GM13976 (cell line): Measurements from ENCODE around the gene PEX5L.

Experiments
- DNase-seq: peaks from one replicate; pipeline ENCODE4 v3.0.0; 2012; ENCODE audit warnings: low spot score
- in situ Hi-C: fragments of 300-500 bp; cut with MboI; formaldehyde crosslinking; loops from one replicate; pipeline ENCODE4 v1.12.0; 2022; ENCODE audit warnings: low sequenced_read_pairs, mixed read lengths, inconsistent platforms; ENCODE audit not compliant: unreplicated experiment
- TF ChIP-seq, protein P1 (sequence below): IDR thresholded peaks from 2 replicates; pipeline ENCODE4 v1.5.1; 2012; ENCODE audit warnings: borderline replicate concordance, mild to moderate bottlenecking; ENCODE audit not compliant: insufficient read depth; ENCODE audit errors: extremely low read depth, missing control alignments, control extremely low read depth

Gene PEX5L

DNA sequence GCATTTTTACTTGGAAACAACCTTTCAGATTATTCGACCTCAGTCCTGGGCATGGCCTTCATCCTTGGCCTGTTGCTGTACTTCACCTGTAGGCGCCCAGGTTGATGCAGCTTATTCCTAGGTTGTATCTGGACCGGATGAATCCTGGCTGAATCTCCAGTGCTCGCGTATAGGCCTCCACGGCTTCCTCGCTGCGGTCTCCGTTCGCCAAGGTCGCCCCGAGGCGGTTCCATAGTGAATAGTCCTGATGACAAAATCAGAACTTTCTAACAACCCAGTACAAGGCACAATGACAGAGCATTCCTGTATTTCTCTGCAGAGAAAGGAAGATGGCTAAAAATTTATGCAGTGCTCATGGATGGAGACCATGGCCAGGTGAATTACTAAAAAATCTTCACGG, 229.1 kb downstream of the PEX5L start:
- no peak for DNase-seq
- TF ChIP-seq, protein P1, sequence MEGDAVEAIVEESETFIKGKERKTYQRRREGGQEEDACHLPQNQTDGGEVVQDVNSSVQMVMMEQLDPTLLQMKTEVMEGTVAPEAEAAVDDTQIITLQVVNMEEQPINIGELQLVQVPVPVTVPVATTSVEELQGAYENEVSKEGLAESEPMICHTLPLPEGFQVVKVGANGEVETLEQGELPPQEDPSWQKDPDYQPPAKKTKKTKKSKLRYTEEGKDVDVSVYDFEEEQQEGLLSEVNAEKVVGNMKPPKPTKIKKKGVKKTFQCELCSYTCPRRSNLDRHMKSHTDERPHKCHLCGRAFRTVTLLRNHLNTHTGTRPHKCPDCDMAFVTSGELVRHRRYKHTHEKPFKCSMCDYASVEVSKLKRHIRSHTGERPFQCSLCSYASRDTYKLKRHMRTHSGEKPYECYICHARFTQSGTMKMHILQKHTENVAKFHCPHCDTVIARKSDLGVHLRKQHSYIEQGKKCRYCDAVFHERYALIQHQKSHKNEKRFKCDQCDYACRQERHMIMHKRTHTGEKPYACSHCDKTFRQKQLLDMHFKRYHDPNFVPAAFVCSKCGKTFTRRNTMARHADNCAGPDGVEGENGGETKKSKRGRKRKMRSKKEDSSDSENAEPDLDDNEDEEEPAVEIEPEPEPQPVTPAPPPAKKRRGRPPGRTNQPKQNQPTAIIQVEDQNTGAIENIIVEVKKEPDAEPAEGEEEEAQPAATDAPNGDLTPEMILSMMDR: no peak
- in situ Hi-C loops: loop anchor here (25.0 kb wide), 1 partner anchor 780 kb away; no protein-coding TSS in a partner anchor

DNA sequence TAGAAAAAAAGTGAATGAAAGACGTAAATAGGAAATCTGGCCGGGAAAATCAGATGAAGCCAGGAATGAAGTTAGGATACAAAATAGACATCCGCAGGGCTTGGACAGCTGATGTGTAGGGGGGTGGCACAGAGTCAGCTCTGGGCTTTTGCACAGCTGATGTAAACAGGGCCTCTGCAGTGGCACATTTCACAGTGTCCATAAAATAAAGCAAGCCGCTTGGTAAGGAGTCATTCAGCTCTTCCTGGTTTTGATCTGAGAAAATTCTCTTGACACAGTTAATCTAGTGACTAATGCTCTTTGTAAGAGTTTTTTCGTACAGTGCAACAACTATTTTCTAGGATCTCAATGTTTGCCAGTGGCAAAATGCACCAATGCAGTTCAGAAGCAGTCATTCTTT, 230.6 kb downstream of the PEX5L start:
- in situ Hi-C loops: loop anchor here (25.0 kb wide), 1 partner anchor 781 kb away; no protein-coding TSS in a partner anchor
- TF ChIP-seq, protein P1: no peak
- no peak for DNase-seq

DNA sequence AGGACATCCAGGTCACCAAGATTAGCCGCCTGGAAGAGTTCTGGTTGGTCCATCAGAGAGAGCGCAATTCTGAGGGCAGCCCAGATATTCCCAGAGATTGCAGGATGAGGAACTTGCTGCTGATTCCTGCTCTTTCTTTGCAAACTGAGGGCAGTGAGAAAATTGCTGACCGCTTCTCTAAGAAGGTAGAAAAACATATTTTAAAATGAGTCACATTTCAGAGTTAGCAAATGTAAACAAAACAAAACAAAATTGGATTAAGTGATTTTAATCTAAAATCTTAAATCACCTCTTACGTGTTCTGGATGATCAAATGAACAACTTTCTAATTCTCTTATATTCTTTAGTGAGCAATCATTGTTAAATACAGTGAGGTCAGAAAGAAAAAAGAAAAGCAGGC, 234.9 kb downstream of the PEX5L start:
- in situ Hi-C loops: loop anchor here (25.0 kb wide), 1 partner anchor 785 kb away; no protein-coding TSS in a partner anchor
- TF ChIP-seq, protein P1: no peak

DNA sequence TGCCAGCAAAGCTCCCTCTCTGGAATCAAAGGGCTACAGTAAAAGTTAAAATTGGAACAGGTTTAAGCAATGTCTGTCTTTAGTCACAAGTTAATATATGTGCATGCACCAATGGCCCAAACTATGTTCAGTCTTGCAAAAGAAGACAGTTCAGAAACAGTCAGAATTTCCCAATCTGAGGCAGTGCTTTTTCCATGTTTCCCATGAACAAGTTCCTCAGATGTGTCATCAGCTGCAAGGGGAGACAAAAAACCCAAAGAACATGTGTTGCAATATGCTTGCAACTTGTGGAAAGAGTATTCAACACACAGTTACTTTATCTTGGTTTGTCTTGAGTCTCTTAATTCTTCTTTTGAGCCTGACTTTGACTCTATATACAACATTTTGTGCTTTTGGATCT, 235.5 kb downstream of the PEX5L start:
- in situ Hi-C loops: loop anchor here (25.0 kb wide), 1 partner anchor 786 kb away; no protein-coding TSS in a partner anchor
- no peak for DNase-seq
- TF ChIP-seq, protein P1: no peak

More for the DNA sequence above, 234.9 kb downstream of the PEX5L start:
- DNase-seq: no peak

DNA sequence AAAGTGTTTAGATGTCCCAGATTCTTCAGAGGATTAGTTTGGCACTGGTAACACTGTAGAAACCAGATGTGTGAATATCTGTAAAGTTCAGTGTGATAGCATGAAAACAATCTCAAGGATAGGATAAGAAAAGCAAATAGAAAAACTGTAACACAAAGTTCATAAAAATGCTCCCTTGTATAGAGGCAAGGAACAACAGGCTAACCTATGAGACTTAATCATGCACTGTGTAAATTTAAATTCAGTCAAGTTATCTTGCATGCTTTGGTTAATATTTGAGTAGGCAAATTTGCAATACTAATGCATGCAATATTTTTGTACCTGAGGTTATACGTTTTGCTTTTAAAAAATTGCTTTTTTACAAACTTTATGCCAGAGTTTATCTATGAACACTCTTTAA, 239.5 kb downstream of the PEX5L start:
- in situ Hi-C loops: no loop called here

GRCh38 chr3:179796421-179796820, 240.3 kb downstream of the PEX5L start:
- DNase-seq: no peak
- in situ Hi-C loops: no loop called here
- TF ChIP-seq, protein P1: no peak

More for the DNA sequence above, 239.5 kb downstream of the PEX5L start:
- DNase-seq: no peak
- TF ChIP-seq, protein P1: no peak

DNA sequence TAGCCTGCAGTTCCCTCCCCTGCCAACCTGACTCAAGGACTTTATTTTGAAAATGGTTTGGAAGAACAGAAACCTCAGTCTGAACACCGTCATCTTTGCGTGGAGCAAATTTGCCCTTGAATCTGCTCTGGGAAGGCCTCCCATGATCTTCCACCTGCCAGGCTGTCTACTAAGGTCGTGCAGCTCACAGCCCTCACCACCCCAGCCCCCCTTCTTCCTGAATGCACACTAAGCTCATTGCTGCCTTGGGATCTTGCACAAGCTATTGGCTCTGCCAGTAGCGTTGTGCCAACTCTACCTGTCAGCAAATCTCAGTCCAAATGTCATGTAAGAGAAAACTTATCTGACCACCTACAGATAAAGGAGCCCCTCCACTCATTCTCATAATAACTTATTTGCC, 242.4 kb downstream of the PEX5L start:
- TF ChIP-seq, protein P1: no peak
- no peak for DNase-seq
- in situ Hi-C loops: no loop called here
